Stimulated activated CD8-positive, alpha-beta memory T cell treated with anti-CD3 and anti-CD28 coated beads, Interleukin-7, amount 100 ng/mL, for 48 hours (primary cell): ENCODE data around the gene BOLA1.
A peak's percentile ranks its signal among the peaks of the same experiment; 100 is the strongest.
"Not testable (repeated sequence)": the region's sequence is repeated elsewhere in the genome, so short reads cannot be mapped to it uniquely, and the experiment has no call there.

Experiments
- DNase-seq, 2 donors: peaks; one replicate each; pipeline ENCODE4 v3.0.0-alpha.2; 2020; ENCODE audit warnings: low read depth in 1 of 2; ENCODE audit errors: extremely low read depth in 1 of 2

The BOLA1 gene

DNA sequence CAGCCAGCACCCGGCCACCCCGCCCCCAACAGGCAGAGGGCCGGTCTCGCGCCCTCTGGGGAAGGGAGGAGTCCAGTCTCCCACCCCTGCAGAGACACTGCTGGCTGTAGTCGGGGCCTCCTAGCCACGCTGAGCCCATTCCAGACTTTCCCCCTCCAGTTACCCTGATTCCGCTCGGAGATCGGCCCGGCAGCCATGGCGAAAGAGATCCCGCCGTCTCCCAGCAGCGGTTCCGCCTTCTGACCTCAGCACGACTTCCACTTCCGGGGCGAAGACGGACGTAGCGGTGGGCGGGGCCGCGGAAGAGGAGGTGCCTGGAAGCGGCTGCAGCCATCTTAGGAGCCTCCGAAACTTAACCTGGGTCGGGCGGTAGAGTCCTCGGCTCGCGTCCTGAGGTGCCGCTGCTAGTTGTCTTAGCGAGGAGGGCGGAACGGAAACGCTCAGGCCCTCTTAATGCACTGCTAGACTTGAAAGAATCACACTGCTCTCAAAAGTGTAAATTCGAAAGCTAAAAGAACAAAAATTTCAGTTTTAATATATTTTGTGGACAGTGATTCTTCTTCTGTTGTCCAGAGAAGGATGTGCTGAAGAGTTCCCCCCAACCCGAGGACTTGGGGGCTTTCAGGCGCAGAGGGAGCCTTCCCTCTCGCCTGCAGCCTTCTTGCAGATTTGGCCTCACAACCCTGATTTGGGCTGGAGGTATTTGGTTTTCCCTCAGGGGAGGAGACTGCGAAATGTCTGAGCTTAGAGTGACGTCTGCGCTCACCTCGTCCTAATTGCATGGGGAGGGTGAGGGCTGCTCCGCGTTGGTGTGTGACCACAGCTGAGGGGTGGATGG is 28.4 kb downstream of the BOLA1 start, which contains the start of gene SF3B4:
TSS of gene SF3B4 (minus strand) at position 241 of the 838 bp plus-strand sequence. CDS start at position 197, 44 bp downstream.
- peak; percentile 91 to 95 for DNase-seq

DNA sequence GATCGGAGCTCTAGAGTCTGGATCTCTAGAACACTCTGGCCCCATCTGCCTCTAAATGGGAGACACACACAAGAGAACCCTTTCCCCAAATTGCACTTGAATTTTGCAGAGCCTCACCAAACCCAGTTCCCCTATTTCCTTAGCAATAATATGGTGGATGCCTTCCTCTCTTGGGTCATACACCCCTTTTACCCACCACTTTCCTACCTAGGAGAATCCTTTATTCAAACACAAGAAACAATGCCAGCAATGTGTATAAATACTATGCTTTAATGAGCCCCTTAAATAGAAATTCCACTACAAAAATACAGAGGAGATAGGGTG is 29.0 kb downstream of the BOLA1 start:
- DNase-seq = no peak

DNA sequence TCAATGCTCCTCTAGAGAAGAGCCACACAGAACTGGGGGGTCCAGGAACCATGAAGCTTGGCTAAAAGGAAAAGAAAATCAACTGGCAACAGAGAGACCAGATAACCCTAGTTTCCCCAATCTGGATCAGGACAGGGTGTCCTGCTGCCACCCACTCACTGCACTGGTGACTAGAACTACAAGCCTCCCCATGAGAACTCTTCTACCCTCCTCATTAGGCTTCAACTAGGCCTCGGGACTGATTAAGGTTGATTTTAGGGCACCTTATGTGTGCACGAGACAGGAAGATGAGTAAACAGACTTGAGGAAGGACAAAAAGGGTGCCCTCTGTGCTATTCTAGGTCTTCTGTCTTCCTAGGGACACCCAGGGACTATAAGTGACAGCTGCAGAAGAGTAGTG is 30.5 kb downstream of the BOLA1 start:
- no peak for DNase-seq

DNA sequence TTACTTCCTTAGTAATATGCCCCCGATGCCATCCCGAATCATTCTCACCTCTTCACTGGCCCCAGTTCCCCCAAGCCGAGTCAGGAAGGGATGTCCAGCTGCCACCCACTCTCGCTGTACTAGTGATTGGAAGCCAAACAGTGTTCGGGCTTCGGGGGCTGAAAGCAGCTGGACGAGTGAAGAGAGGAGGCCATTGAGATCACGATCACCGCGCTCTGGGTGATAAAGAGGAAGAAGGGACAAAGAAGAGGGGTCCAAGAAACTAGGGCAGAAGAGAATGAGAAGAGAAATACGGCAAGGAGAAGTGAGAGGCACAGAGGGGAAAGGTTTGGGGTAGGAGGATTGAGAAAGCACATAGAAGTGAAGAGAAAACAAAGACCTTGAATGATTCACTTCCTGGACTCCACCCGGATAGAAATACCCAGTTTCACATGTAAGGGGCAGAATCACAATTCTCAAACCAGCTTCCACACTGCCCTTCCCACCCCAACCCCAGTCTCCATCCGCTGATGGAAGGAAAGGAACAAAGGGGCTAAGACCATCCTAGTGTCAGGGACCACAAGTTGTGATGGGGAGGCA is 31.9 kb downstream of the BOLA1 start:
- DNase-seq = no peak

DNA sequence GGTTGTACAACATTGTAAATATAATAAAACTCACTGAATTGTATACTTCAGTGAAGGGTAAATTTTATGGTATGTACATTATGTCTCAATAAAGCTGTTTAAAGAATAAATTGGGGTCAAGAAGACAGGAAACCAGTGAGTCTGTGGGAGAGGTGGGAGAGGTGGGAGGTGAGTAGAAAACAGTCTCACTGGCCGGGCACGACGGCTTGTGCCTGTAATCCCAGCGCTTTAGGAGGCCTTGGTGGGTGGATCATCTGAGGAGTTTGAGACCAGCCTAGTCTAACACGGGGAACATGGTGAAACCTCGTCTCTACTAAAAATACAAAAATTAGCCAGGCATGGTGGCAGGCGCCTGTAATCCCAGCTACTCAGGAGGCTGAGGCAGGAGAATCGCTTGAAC is 33.1 kb downstream of the BOLA1 start:
- DNase-seq = no peak

DNA sequence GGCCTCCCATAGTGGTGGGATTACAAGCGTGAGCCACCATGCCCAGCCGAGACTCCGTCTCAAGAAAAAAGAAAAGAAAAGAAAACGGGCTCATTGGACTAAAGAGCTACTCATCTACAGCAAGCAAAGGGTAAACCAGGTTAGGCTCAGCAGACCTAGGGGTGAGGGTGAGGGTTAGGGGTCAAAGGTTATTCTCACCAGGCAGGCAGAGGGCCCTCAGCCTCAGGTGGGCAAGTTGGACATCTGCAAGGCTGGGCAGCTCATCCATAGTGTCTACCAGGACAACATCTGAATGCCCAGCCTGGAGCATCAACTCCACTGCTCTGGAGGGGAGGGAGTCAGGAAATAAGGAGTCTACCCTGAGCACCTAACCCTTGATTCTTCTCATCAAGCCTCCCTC is 33.8 kb downstream of the BOLA1 start:
- DNase-seq = no peak

DNA sequence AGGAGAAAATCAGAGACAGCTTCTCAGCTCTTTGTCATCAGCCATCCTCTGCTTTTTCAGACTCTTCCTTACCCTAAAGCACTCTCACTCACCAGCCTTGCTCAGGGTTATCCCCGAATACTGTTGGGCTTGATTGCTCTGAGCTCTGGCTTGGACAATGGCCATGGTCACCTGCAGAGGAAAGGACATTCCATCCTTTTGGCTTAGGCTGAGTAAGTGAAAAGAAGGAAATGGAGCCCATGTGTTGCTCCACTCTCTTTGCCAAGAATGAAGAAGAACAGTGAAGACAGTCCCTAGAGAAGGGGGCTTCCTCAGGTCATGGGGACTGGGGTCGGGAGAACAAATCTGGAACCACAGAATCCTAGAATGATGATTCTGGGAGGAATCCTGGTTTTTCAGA is 35.0 kb downstream of the BOLA1 start:
- DNase-seq = no peak

DNA sequence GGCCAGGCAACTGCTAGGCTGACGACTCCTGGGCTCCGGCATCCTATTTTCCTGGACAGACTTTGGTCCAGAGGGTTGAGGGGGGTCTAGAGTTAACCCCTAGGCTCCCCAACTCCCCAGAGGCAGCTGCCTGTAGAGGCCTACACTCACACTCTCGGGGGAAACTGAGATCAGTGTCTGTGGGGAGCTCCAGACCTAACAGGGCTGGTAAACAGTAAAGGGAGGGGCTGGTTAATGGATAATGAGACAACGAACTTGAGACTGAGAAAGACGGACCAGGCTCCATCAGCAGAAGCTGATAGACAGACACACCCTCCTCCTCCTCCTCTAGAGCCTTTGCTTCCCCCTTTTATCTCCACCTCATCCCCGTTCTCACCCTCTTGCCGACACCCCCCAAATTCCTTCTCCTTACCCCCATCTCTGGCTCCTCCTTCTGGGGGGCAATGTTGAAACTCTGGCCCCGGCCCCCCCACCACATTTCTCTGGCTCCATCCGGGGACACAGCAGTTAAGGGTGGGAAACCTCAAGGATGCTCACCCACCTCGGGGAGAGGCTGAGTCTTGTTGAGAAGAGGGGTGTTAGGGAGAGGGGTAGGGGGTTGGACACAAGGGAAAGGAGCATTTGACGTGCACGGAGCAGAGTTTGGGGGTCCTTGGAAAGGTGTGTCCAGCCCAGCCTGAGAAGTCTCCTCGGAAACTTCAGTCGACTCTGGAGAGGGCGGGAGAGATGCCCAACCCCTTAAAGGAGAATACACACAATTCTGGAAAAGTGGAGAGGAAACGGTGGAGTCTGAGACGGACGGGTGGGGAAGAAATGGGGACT is 37.0 kb downstream of the BOLA1 start, which contains the start of gene MTMR11:
TSS of gene MTMR11 (minus strand) at position 710 of the 822 bp plus-strand sequence. CDS start at position 478, 232 bp downstream.
- DNase-seq = no peak

DNA sequence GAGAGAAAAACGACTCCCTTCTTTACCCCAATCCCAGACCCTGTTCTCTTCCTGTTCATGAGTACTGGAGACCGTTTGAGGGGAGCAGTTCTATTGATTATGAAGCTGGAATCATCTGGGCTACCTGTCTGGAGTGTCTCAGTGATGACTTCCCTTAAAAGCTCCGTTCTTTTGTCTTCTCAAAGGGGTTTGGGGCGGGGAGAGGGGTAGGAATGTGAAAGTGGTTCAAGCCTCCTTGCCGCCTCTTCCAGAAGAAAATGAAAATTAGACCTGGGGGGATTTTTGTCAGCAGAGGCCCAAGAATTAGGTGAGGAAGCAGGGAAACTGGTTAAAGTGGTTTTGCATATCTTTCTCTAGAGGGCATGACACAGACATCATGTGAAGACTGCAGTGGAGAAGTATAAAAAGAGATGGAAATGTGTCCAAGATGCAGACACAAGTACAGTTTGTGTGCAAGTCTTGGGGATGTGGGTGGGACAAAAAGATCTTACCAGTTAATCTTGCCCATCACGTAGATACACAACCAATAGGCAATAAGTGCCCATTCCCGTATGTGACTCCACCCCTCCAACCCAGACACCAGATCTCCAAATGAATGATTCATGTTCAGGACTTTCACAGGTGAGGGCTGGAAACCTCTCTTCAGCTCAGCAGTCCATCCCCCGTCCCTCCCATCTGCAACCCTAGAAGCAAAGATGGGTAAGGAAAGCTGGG is 37.8 kb downstream of the BOLA1 start:
- DNase-seq = no peak

DNA sequence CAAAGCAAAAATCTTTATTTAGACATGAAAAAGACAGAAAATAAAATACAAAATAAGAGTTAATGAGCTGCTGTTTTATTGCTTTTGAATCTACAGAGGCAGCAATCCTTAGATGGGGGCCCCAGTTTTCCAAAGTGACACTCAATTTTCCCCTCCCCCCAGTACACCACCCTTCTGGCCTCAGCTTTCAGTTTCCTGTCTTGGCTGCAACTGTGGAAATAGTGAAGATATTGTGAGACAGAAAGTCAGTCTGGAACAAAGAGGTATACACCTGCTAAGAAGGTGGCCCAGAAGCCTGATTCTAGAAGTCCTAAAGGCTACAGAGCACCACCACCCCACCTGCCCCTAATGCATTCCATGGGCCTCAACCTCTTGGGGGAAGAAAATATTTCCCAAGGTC is 38.4 kb downstream of the BOLA1 start:
- no peak for DNase-seq

DNA sequence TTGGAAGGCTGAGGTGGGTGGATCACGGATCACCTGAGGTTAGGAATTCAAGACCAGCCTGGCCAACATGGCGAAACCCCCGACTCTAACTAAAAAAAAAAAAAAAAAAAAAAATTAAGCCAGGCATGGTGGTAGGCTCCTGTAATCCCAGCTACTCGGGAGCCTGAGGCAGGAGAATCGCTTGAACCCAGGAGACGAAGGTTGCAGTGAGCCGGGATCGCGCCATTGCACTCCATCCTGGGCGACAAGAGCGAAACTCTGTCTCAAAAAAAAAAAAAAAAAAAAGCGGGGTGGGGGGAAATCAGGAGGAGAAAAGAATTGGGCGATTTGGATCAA is 39.3 kb downstream of the BOLA1 start:
- not testable (repeated sequence) for DNase-seq

DNA sequence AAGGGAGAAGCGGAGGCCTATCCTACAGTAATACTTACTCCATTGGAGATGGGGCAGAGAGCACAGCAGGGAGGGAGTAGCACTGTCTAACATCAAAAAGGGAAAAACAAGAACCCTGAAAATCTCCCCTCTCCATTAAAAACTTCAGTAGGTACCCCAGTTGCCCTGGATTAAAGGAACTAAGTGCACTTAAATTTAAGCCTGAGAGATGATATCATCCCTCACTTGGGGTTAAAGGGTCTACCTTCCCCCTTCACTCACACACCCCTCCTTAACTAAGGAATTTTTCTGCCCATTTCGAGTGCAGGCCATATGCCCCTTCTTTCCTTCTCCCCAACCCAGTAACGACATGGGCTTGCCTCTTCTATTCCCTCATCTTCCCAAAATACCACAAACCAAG is 41.1 kb downstream of the BOLA1 start:
- no peak for DNase-seq

DNA sequence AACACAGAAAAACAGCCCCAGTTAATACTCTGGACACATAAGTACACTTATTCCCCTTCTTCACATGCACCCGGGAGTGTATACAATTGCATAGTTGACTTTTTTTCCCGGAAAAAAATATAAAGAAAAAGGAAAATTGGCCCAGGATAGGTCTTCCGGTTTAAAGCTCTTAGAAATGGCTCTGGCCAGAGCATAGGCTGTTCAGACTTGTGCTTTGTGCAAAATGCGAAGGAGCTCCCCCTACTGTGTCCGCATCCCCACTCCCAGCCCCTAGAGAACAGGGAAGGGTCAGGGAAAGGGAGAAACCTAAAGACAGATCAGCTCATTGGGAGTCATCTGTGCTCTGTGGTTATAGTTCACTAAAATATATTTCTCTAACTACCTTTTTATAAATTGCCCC is 42.8 kb downstream of the BOLA1 start:
- DNase-seq = no peak

DNA sequence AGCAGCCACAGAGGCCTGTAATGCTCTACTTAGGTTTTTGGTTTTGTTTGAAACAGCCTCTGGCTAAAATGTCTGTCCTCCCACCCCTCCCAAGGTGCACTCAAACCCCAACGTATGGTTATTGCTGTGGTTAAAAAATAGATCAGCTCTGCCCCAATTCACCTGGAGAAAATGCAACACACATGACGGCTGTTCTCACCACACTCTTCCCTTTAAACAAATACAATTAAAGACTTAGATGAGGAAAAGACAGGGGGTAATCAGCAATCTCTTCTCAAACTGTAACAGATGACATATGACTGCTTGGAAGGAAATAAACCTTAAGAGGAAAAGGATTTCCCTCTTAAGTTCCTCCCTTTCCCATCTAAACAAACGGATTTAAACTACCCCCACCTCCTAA is 43.5 kb downstream of the BOLA1 start:
- no peak for DNase-seq

DNA sequence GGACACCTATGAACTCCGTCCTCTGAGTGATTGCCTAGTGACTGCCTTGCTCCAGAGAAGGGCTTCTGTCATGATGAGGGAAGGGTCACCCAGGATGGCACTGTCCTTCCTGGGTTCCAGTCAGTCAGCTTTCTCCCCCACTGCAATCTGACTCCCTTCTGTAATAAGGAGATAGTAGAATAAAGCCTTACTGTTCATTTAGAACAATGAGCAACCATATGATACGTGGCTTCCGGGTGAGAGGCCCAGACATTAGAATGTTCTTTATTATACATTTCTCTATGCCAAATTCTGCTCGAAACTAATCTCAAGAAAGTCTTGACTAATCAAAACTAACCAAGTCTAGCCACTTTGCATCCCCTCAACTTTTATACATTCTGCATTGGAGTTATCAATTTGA is 45.8 kb downstream of the BOLA1 start:
- DNase-seq = no peak

DNA sequence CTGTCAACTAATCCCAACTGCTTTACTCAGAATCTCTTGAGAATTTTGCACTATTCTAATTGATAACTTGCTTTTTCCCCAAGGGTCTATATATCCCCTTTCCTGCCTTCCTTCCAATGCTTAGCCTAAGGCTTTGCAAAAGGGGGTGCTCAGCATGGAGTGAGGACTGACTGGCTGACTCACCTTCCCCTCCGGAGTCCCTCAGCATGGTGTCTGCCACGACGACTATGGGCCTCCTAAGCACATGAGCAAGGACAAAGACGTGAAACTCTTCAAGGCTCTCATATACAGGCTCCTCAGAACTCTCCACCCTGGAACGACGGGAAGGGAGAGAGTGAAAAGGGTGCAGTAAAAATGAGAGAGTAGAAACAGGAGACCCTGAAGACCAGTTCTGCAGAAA is 50.5 kb downstream of the BOLA1 start:
- no peak for DNase-seq
